GM10847 (cell line): ENCODE results near the gene MOV10L1.

ENCODE experiments used
- POLR2A ChIP-seq: IDR thresholded peaks from 2 replicates; pipeline ENCODE4 v1.6.1; 2011; ENCODE audit not compliant: insufficient read length; ENCODE audit errors: extremely low read depth

Gene MOV10L1

DNA sequence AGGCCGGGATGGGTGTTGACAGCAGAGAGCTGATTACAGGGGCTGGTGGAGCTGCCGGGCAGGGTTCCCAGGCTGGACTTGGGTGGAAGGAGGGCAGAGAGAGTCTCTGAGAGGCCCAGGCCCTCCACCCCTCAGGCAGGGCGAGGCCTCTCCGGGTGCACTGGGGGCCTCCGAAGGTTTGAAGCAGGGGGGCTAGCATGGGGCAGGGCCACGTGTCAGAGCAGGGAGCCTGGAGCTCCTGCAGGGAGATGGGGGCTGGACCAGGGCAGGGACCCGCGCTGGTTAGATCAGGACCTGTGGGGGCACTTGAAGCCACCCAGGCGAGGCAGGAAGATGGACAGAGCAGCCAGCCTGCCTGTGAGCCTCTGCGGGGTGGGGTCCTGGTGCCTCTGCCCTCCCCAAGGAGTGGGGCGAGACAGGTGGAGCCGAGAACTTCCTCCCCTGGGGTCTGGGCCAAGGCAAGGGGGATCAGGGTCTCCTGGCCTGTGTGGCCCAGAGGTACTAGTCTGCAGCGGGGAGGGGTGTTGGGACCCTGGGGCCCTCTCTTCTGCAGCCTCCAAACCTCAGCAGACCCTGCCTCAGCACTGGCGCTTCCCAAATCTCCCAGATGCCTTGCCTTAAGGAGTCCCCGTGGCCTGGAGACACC lies 81.6 kb downstream of the MOV10L1 start:
- no peak for TF ChIP-seq POLR2A

DNA sequence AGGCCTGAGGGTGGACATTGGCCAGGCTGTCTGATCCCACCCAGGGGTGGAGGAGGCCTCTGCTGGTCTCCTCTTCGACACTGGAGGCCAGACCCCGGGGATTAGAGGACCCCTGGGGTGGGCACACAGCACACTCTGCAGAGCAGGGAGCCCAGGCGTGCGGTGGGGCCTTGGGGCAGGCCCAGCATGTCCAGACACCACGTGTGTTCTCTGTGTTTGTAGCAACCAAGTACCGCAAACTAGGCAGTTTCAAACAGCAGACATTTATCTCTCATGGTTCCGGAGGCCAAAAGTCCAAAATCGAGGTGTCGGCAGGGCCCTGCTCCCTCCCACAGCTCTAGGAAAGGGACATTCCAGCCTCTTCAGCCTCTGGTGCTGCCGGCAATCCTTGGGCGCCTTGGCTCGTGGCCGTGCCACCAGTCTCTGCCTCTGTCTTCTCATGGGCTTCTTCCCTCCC lies 82.2 kb downstream of the MOV10L1 start:
- no peak for TF ChIP-seq POLR2A

DNA sequence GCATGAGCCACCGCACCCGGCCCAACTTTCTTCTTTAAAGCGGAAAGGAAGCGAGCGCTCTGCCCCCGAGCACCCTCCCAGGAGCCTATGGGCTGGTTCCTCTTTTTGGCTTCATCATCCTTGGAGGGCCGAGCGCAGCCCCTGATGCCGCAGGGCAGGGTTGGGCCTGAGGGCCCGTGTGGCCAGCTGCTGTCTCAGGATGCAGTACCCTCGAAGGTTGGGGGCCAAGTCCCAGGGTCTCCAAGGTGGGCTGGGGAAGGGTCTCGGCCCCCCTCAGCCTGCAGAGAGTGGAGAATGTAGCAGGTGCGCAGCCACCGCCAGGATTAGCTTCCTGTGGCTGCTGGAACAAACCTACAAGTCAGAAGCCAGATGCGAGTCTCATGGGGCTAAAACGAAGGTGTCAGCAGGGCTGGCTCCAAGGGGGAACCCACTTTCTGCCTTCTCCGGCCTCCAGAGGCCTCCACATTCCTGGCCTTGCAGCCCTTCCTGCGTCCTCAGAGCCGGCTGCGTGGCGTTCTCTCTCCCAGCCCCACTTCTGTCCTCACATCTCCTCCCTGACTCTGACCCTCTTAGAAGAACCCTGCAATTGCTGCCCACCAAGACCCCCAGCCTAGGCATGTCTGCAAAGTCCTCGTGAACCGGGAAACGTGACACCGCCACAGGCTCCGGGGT lies 83.6 kb downstream of the MOV10L1 start:
- no peak for TF ChIP-seq POLR2A

DNA sequence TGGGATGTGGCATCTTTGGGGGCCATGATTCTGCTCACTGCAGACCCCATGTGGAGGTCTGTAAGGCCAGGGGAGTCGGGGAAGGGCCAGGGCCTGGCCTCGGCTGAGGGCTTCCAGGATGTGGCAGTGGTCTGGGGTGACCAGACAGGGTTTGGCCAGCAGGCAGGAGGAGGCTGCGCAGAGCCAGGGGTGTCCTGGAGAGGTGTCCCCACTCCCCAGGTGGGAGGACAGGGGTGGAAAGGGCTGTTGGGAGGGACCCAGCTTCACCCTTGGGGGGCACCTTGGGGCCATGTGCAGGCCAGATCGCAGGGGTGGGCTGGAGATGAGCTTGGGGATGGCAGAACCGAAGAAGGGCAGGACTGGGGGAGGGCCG lies 84.2 kb downstream of the MOV10L1 start:
- TF ChIP-seq POLR2A: no peak

GRCh38 chr22:50174382-50175190 lies 84.8 kb downstream of the MOV10L1 start:
- no peak for TF ChIP-seq POLR2A

DNA sequence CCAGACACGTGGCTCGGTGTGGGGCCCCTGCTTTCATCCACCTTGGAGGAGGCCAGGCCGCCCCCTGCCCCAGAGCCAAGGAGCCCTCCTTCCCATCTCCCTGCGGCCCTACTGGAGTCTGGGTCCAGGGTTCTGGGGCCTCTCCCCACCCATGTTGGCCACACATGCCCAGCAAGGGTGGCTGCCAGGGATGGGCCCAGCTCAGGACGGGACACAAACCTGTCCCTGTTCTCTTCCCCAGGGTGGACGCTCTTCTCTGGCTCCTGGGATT lies 85.3 kb downstream of the MOV10L1 start:
- TF ChIP-seq POLR2A: no peak

DNA sequence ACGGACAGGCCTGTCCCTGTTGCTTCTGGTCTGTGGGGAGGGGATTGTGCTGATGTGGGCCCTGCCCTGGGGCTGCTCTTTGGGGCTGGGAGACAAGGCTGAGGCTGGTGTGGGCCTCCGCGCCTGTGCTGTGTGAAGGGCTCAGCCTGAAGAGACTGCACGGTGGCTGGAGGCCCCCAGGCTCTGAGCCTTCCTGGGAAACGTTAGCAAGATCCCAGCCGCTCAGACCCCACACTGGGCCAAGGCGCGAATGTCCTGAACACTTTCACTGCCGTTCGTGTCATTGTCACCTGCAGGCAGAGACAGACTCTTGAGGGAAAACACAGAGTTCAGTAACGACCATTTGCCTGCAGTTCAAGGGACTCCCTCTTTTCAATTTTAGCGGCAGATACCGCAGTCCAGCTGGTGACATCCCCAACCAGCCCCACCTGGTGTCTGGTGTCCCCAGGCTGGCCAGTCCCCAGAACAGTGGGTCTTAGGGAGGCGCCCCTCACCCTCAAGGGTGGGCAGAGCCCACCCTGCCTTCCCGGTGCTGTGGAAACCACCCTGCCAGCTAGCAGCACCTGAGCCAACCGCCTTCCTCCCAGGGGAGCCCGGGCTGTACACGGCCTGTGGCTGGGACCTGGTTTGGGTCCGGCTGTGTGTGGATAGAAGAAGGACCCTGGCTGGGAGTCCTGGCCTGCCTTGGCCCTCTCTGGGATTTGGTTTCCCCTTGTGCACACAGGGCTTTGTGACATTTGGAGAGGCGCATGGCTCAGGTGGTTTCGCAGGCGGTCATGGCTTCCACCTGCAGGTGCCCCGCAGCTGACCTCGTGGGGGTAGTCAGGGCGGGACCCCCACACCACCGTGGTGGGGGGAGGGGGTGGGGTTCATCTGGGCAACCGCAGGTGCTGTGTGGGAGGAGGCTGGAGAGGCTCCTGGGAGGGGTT lies 86.4 kb downstream of the MOV10L1 start:
- no peak for TF ChIP-seq POLR2A

DNA sequence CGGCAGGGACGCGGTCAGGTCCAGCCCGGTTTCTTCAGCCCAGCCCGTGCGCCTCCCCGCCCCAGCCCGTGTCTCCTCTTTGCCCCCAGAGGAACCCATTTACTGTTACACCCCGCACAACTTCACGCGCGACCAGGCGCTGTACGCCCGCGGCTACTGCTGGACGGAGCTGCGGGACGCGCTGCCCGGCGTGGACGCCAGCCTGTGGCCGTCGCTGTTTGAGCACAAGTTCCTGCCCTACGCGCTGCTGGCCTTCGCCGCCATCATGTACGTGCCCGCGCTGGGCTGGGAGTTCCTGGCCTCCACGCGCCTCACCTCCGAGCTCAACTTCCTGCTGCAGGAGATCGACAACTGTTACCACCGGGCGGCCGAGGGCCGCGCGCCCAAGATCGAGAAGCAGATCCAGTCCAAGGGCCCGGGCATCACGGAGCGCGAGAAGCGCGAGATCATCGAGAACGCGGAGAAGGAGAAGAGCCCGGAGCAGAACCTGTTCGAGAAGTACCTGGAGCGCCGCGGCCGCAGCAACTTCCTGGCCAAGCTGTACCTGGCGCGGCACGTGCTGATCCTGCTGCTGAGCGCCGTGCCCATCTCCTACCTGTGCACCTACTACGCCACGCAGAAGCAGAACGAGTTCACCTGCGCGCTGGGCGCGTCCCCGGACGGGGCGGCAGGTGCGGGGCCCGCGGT lies 87.2 kb downstream of the MOV10L1 start:
- TF ChIP-seq POLR2A: no peak

- TF ChIP-seq POLR2A: no peak
These were observed 88.0 kb downstream of the MOV10L1 start for GRCh38 chr22:50177537-50178470.

- no peak for TF ChIP-seq POLR2A
These were observed 88.7 kb downstream of the MOV10L1 start for GRCh38 chr22:50178471-50178864.

DNA sequence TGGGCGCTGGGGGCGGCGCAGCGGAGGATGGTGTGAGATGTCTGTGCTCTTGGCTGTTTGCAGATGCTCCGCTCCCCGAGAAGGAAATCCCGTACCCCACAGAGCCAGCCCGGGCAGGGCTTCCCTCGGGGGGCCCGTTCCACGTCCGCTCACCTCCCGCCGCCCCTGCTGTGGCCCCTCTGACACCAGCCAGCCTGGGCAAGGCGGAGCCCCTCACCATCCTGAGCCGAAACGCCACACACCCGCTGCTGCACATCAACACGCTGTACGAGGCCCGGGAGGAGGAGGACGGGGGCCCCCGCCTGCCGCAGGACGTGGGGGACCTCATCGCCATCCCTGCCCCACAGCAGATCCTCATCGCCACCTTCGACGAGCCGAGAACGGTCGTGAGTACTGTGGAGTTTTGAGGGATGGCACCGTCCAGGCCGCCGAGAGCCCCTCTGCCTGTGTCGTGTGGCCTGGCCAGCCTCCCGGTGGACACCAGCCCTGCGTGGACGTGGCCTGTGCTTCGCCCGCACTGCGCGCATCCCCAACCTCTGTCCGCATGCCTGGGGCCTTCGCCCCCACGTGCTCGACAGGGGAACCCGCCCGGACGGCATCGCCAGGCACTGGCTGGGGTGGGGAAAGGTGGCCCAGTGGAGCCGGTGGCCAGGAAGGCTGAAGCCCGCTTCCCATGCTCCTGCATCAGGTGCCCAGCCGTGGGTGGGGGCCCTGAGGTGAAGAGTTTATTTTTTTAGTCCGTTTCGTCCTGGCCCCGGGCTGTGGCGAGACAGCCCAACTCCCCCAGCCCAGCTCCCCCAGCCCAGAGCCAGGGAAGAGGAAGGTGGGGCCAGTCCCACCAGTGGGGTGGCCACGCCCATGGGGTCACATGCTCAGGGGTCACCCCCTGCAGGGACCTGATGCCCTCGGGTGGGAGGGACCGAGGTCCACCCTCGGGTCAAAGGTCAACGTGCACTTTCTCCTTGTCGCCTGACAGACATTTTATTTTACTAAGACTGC lies 89.4 kb downstream of the MOV10L1 start:
- TF ChIP-seq POLR2A: no peak

- no peak for TF ChIP-seq POLR2A
These were observed 90.3 kb downstream of the MOV10L1 start for GRCh38 chr22:50179937-50180726.
